Hypothalamus (tissue), 51 donors: ENCODE results near the gene SEC16A.

ENCODE experiments used
- DNase-seq, 51 donors: peaks; one replicate each; lab custom pipeline; 2025; lab: John Stamatoyannopoulos, UW

Gene SEC16A

GRCh38 chr9:136505406-136506403 is 22.9 kb upstream of the SEC16A start:
- DNase-seq = no peak

DNA sequence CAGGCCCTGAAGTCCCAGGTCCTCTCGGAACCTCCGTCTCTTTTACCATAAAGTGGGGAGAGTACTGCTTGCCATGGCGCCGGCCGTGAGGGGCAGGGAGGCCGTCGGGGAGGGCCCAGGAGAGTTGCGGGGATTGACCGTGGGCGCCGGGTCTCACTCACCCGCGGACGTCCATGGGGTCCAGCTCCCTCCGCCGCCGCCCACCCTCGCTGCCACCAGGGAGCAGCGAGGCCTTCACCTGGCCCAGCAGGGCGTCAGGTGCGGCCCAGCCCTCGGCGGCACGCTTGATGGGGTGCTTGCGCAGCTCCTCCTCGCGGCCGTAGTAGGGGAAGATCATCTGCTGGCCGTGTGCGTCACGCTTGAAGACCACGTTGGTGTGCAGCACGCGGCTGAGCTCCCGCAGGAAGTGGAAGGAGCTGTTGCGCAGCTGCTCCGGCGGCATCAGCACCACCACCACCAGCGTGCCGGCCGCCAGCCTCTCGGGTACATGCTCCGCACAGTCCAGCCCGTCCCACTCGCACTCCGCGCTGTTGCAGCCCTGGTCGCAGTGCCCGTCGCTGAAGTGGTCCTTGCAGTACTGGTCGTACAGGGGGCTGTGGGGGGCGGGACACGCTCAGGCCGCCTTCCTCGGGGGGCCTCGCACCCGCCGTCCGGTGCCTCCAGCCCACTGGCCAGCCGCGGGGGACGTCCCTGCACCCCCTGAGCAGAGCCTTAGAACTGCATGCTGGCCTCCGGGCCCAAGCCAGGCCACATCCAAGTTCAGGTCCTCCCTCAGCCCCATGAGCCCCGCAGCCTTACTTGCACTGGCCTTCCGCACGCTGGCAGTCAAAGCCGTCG is 21.9 kb upstream of the SEC16A start:
- no peak for DNase-seq

DNA sequence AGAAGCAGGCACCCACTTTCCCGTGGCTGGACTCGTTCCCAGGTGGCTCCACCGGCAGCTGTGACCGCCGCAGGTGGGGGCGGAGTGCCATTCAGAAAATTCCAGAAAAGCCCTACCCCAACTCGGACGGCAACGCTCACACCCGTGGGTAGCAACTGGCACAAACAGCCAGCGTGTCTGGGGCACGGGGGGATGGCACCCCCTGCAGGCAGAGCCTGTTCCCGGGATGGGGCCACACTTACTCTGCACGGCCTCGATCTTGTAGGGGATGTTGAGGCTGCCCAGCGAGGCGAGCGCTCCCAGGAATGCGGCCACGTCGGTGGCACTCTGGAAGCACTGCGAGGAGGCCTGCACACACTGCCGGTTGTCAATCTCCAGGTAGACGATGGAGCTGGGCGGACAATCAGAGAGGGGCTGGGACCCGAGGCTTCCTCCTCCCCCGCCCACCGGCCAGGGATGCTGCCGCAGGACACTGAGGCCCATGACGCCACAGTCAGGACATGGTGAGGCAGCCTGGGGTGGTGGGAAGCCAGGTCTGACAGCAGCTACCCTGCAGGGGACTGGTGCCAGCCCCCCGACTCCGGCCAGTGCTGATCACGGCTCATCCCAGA is 20.2 kb upstream of the SEC16A start:
- DNase-seq = no peak

GRCh38 chr9:136502196-136502595 is 19.4 kb upstream of the SEC16A start:
- no peak for DNase-seq

DNA sequence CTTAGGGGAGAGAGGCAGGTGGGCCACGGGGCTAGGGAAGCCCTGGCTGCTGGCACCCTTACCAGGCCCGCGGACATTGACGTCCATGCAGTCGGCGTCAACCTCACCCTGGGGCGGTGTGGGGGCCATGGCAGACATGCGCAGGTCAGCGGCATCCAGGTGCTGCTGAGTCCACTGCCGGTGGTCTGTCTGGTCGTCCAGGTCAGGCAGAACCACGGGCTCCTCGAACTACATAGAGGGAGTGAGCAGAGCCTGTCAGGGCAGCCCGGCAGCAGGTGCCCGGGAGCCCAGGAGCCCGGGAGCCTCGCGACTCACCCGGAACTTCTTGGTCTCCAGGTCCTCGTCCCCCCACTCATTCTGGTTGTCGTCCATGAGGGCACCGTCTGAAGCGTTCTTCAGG is 18.8 kb upstream of the SEC16A start:
- DNase-seq = no peak

- no peak for DNase-seq
These were observed 17.4 kb upstream of the SEC16A start for GRCh38 chr9:136499935-136500910.

DNA sequence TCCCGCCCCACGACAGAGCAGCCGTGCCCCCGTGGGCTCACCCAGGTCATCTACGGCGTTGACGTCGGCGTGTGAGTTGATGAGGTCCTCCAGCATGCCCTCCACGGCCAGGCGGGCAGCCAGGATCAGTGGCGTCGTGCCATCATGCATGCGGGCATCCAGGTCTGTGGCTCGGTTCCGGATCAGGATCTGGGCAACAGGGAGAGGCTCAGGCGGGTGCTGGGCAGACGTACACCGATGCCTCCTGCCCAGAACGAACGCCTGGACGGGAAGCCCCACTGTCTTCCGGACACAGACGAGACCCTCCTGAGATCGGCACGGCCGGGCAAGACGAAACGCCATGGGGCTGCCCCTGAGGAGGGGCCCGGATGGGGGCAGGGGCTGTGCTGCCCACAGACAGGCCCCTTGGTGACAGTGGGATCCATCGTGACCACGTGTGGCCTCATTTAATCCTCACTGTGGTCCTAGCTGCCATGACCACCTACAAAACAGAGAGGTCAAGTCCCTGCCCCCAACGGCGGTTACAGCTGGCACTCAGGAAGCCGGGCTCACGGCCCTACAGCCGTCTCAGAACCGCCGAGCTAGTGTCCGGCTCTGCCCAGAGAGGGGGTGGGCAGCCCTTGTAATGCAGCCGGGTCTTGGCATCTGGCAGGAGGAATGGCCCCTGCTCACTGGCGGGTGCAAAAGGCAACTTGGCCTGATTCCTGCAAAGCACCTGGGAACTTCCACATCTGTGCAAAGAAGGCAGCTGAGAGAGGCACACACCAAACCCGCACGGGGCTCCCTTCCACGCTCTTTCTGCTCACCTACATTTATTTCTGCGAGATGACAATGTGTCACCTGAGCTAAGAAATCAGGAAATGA is 16.5 kb upstream of the SEC16A start:
- peak in 1 of 51 donors; percentile 14 for DNase-seq

GRCh38 chr9:136497916-136498695 is 15.3 kb upstream of the SEC16A start:
- no peak for DNase-seq

- DNase-seq = no peak
These were observed 14.2 kb upstream of the SEC16A start for GRCh38 chr9:136496801-136497620.

GRCh38 chr9:136496181-136496580 is 13.3 kb upstream of the SEC16A start:
- no peak for DNase-seq

DNA sequence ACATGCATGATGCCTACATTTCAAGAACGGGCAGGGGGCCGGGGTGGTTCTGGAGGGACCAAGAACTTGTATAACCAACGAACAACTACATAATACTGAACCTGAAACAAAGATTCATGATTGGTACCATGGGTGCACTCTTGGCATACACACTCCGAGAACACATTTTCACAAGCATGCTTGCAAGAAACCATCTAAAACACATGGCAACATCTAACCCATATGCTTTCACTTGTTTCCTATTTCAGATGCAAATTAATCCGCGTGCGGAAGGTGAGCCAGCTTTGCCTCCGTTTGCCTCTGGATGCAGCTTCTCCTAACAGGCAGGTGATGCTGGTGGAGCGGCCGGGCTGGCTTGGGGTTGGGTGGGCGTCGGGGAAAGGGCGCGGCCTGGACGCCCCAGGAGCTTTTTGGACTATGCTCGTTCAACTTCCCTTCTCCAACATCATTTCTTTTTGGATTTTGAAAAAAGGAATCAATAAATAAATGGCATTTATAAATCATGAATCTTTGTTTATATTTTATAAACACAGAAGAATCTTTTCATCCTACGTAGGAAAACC is 12.5 kb upstream of the SEC16A start:
- no peak for DNase-seq

DNA sequence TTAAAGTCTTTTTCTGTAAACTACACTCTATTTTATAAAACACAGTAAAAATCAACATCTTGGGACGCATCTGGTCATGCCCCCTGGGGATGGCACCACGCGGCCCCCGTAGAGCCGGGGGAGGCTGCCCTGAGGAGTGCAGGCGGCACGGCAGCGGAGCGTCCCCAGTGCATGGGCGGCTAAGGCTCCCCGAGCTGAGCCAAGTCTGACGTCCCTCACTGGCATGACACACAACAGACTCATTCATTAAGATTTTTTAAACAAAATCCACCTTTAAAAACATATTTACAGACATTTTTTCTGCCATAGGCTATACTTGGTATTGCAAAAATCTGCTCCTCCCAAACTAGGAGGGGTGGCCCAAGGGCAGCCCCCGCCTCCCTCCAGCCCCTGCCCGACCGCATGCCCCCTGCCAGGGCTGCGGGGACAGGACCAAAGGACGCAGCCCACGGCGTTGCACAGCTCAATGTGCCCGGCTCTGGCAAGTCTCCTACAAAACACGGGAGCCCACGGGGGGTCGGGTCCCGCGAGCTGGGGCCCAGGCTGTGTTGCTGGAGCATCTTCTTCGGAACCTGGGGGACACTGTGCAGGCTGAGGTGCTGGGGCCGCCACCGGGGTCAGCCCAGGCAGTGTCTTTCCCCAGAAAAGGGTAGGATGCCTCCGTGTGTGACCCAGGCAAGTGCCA is 11.8 kb upstream of the SEC16A start:
- peak in 23 of 51 donors; percentile 15 to 74 (median 38) for DNase-seq

DNA sequence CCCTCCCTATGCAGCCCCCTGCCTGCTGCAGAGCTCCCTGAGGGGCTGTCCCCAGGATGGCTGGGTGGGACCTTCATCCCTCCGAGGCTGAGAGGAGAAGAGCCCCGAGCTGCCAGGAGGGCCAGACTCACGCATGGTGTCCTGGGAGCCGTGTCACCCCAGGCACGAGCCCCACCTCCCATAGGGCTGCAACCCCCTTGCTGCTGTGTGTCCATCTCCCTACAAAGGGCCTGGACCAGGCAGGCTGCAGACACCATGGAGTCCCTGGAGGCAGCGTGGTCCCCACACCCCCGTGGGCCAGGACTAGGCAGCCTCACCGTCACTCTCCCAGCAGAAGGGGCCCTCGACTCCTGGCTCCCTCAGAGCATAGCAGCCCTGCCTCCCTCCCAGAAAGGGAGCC is 11.2 kb upstream of the SEC16A start:
- no peak for DNase-seq

GRCh38 chr9:136493567-136493971 is 10.7 kb upstream of the SEC16A start:
- peak in 16 of 51 donors; percentile 21 to 64 (median 48) for DNase-seq

DNA sequence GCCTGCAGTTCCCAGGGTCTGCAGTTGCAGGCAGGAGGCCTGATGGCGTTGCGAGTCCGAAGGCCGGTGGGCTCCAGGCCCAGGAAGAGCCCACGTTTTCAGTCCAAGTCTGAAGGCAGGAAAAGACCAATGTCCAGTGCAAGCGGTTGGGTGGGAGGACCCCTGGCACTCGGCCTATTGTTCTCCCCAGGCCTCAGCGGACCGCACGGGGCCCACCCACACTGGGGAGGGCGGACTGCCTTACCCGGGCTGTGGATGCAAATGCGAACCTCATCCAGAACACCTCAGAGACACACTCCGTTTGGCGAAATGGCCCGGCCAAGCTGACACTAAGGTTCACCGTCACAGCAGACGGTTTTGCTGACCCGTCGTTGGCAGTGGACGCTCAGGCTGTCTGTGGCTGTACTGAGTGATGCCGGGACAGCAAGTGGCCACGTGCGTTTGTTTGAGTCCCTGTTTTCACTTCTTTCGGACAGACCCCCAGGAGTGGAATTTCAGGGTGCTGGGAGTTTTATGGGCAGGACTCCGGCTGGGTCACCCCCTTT is 10.2 kb upstream of the SEC16A start:
- DNase-seq = no peak

DNA sequence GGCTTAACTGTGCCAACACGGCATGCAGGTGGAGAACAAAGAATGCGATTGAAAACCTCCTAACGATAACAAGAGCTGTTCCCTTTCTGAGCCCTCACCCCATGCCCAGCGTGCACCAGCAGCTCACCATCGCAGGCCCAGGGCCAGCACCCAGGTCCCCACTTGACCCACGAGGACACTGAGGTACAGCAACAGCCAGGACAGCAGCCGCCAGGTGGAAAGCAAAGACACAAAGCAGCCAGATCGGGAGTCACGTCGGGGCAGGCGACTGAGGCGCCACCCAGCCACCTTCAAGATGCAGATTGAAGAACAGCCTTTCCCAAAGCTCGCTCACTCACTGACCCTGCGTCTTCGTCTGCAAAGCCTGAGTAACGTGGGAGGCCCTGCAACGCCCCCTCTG is 6.9 kb upstream of the SEC16A start:
- DNase-seq = no peak
